SK-N-SH treated with all-trans-retinoic acid at 6 μM for 48 hours (cell line): ENCODE measurements around the gene PANX1.

Experiments used
- ATAC-seq: fragments of 200-7000 bp; cut with Tn5 transposase; 3 replicates; pipeline ENCODE4 v1.9.1; 2020; ENCODE audit warnings: mild to moderate bottlenecking, moderate library complexity
- ARNTL ChIP-seq: fragments of 450-650 bp; formaldehyde crosslinking; IDR thresholded peaks from 2 replicates; pipeline ENCODE4 v1.5.0; 2020; ENCODE audit warnings: low read depth, mild to moderate bottlenecking, moderate library complexity, borderline replicate concordance
- BACH2 ChIP-seq: fragments of 250-450 bp; sonication (Bioruptor Pico); IDR thresholded peaks from 2 replicates; pipeline ENCODE4 v1.9.0; 2021; ENCODE audit warnings: mild to moderate bottlenecking, borderline replicate concordance
- CSDC2 ChIP-seq: fragments of 250-450 bp; sonication (Bioruptor Pico); IDR thresholded peaks from 2 replicates; pipeline ENCODE4 v1.5.0; 2020; ENCODE audit warnings: mild to moderate bottlenecking, moderate library complexity
- ESRRG ChIP-seq: fragments of 250-450 bp; sonication (Bioruptor Pico); IDR thresholded peaks from 2 replicates; pipeline ENCODE4 v1.6.1; 2021; ENCODE audit warnings: mild to moderate bottlenecking
- GLIS3 ChIP-seq: fragments of 250-450 bp; sonication (Bioruptor Pico); IDR thresholded peaks from 2 replicates; pipeline ENCODE4 v1.5.0; 2020; ENCODE audit warnings: mild to moderate bottlenecking, moderate library complexity
- ISL1 ChIP-seq: fragments of 250-450 bp; sonication (Bioruptor Pico); IDR thresholded peaks from 2 replicates; pipeline ENCODE4 v2.1.2; 2022; ENCODE audit warnings: mild to moderate bottlenecking, moderate library complexity
- OSR1 ChIP-seq: fragments of 250-450 bp; sonication (Bioruptor Pico); IDR thresholded peaks from 2 replicates; pipeline ENCODE4 v1.8.0; 2022; ENCODE audit warnings: moderate library complexity, mild to moderate bottlenecking, inconsistent platforms
- RARB ChIP-seq: fragments of 250-450 bp; sonication (Bioruptor Pico); IDR thresholded peaks from 2 replicates; pipeline ENCODE4 v1.8.0; 2021; ENCODE audit warnings: mild to moderate bottlenecking, moderate library complexity
- TCF4 ChIP-seq: fragments of 250-450 bp; sonication (Bioruptor Pico); IDR thresholded peaks from 2 replicates; pipeline ENCODE4 v1.8.0; 2021; ENCODE audit warnings: mild to moderate bottlenecking, moderate library complexity, borderline replicate concordance
- ZC3H10 ChIP-seq: fragments of 250-450 bp; sonication (Bioruptor Pico); IDR thresholded peaks from 2 replicates; pipeline ENCODE4 v1.5.1; 2021; ENCODE audit warnings: mild to moderate bottlenecking, moderate library complexity
- ZFP3 ChIP-seq: fragments of 250-450 bp; sonication (Bioruptor Pico); IDR thresholded peaks from 2 replicates; pipeline ENCODE4 v1.5.0; 2020; ENCODE audit warnings: mild to moderate bottlenecking, moderate library complexity
- ZFP30 ChIP-seq: fragments of 450-650 bp; formaldehyde crosslinking; IDR thresholded peaks from 2 replicates; pipeline ENCODE4 v1.5.0; 2022; ENCODE audit warnings: mild to moderate bottlenecking, moderate library complexity
- ZNF70 ChIP-seq: fragments of 450-650 bp; formaldehyde crosslinking; IDR thresholded peaks from 2 replicates; pipeline ENCODE4 v1.5.0; 2020; ENCODE audit warnings: mild to moderate bottlenecking, moderate library complexity
- ZNF8 ChIP-seq: fragments of 450-650 bp; formaldehyde crosslinking; IDR thresholded peaks from 2 replicates; pipeline ENCODE4 v1.5.0; 2020; ENCODE audit warnings: mild to moderate bottlenecking, moderate library complexity
- TF ChIP-seq, protein P1 (sequence below): fragments of 250-450 bp; sonication (Bioruptor Pico); IDR thresholded peaks from 2 replicates; pipeline ENCODE4 v1.8.0; 2021; ENCODE audit warnings: low read depth, mild to moderate bottlenecking, moderate library complexity, borderline replicate concordance
- TF ChIP-seq, protein P2 (sequence below): fragments of 250-450 bp; sonication (Bioruptor Pico); IDR thresholded peaks from 2 replicates; pipeline ENCODE4 v1.5.1; 2020; ENCODE audit warnings: low read depth, mild to moderate bottlenecking, moderate library complexity
- TF ChIP-seq, protein P3 (sequence below): fragments of 250-450 bp; sonication (Bioruptor Pico); IDR thresholded peaks from 2 replicates; pipeline ENCODE4 v1.5.0; 2020; ENCODE audit warnings: mild to moderate bottlenecking, moderate library complexity
- TF ChIP-seq, protein P4 (sequence below): fragments of 250-450 bp; sonication (Bioruptor Pico); IDR thresholded peaks from 2 replicates; pipeline ENCODE4 v1.8.0; 2020; ENCODE audit warnings: mild to moderate bottlenecking, moderate library complexity, borderline replicate concordance

The PANX1 gene

DNA sequence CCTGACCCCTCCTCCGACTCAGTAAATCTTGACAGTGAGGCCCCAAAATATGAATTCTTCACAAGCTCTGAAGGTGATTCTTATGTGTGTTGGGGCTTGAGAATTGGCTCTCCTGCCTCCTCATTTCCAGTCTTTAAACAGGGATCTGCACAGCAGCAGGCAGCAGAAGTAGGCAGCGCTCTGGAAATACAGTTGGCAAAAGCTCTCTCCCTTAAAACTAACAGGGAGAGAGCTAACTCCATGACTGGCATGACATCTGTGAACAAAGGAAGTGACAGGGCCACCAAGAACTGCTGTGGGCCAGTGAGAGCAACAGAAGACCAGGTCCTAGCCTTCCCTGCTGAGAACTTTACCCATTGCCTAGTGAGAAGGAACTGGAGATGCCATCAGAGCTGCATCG, 70.1 kb downstream of the PANX1 start:
- no peak for ATAC-seq
- TF ChIP-seq TCF4: no peak

DNA sequence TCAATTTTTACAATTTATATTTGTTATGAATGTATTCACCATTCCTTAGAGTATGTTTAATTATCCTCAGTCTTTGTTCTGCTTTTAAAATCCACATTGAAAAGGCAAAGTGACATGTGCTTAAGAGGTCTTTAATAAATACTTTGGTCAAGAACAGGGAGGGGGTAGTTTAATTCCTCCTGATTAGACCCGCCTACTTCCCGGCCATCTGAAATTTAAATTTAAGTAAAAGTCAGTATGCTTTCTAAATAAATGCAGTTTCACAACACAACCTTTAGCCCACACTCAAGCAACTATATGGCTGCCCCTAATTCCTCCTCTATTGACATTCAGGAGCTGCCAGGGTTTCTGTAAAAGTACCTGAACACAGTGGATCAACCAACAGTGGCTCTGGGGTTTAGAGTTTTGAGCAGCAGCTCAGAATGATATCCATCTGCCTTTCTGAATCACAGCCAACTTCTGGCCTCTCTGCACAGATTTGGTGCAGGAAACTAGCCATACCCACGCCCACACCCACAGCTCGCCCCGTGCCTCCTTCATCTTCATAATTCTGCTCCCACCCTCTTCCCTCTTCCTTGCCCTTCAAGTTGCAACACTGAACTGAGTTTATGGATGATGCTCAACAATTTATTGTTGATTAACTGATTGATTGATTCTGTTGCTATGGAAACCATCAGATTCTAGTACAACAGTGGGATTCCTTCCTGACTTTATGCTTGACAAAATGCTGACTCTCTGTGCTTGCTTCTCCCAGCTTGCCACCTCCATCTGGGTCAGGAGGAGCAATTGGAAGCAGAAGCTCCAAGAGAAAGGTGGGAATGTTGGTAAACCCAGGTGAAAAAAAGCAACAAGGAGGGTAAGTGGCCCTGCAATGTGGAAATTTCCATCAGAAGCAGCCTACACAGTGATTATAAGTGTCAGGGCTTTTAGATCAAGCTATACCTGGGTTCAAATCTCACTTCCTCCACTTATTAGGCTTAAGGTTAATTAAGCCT, 70.8 kb downstream of the PANX1 start:
- no peak for TF ChIP-seq ARNTL

DNA sequence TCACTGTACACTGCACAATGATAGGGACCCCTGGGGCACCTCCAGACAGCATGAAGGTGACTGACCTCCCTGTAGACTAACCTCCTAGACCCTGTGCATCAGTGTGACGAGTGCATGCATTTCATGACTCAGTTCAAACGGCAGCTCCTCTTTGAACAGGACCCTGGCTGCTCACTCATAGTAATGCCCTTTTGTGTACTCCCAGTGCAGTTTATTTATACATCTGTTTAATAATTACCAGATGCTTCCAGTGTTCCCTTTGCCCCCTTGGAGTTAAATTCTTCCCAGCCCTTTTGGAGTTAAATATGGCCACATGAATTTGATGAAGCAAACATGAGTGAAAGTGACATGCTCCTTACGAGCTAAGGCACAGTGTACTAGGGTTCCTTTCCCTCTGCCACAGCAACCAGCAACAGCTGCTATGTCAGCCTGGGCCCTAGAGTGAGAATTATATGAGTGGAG, 72.4 kb downstream of the PANX1 start:
- ATAC-seq: peak; percentile 86

More for the DNA sequence above, 70.8 kb downstream of the PANX1 start:
- ATAC-seq: no peak

DNA sequence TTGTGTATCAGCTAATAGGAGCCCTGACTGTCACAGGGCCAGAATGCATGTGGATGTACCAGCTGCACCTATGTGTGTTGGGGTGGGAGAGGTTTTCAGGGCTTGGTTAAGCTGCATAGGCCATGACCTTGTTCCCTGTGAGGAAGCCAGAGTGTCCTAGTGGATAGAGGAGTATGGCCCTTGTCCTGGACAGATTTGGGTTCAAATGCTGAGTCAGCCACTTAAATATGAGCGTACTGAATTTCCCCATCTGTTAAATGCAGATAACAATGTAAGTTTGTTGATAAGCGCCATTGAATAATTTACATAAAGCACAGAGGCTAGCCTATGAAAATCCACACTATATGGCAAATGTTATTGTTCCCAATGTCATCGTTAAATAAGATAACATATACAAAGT, 74.4 kb downstream of the PANX1 start:
- ATAC-seq: no peak
- no peak for TF ChIP-seq ZNF70 (CRISPR knock-in tag)
- TF ChIP-seq, protein P1, sequence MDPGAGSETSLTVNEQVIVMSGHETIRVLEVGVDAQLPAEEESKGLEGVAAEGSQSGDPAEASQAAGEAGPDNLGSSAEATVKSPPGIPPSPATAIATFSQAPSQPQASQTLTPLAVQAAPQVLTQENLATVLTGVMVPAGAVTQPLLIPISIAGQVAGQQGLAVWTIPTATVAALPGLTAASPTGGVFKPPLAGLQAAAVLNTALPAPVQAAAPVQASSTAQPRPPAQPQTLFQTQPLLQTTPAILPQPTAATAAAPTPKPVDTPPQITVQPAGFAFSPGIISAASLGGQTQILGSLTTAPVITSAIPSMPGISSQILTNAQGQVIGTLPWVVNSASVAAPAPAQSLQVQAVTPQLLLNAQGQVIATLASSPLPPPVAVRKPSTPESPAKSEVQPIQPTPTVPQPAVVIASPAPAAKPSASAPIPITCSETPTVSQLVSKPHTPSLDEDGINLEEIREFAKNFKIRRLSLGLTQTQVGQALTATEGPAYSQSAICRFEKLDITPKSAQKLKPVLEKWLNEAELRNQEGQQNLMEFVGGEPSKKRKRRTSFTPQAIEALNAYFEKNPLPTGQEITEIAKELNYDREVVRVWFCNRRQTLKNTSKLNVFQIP (CRISPR knock-in tag): no peak
- TF ChIP-seq, protein P2, sequence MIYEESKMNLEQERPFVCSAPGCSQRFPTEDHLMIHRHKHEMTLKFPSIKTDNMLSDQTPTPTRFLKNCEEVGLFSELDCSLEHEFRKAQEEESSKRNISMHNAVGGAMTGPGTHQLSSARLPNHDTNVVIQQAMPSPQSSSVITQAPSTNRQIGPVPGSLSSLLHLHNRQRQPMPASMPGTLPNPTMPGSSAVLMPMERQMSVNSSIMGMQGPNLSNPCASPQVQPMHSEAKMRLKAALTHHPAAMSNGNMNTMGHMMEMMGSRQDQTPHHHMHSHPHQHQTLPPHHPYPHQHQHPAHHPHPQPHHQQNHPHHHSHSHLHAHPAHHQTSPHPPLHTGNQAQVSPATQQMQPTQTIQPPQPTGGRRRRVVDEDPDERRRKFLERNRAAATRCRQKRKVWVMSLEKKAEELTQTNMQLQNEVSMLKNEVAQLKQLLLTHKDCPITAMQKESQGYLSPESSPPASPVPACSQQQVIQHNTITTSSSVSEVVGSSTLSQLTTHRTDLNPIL (CRISPR knock-in tag): no peak
- no peak for TF ChIP-seq ZC3H10 (CRISPR knock-in tag)
- TF ChIP-seq ZFP30 (CRISPR knock-in tag): no peak
- no peak for TF ChIP-seq ZFP3 (CRISPR knock-in tag)

More for the DNA sequence above, 72.4 kb downstream of the PANX1 start:
- TF ChIP-seq, protein P3, sequence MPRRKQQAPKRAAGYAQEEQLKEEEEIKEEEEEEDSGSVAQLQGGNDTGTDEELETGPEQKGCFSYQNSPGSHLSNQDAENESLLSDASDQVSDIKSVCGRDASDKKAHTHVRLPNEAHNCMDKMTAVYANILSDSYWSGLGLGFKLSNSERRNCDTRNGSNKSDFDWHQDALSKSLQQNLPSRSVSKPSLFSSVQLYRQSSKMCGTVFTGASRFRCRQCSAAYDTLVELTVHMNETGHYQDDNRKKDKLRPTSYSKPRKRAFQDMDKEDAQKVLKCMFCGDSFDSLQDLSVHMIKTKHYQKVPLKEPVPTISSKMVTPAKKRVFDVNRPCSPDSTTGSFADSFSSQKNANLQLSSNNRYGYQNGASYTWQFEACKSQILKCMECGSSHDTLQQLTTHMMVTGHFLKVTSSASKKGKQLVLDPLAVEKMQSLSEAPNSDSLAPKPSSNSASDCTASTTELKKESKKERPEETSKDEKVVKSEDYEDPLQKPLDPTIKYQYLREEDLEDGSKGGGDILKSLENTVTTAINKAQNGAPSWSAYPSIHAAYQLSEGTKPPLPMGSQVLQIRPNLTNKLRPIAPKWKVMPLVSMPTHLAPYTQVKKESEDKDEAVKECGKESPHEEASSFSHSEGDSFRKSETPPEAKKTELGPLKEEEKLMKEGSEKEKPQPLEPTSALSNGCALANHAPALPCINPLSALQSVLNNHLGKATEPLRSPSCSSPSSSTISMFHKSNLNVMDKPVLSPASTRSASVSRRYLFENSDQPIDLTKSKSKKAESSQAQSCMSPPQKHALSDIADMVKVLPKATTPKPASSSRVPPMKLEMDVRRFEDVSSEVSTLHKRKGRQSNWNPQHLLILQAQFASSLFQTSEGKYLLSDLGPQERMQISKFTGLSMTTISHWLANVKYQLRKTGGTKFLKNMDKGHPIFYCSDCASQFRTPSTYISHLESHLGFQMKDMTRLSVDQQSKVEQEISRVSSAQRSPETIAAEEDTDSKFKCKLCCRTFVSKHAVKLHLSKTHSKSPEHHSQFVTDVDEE (CRISPR knock-in tag): no peak
- TF ChIP-seq ZFP3 (CRISPR knock-in tag) (no peak), OSR1 (CRISPR knock-in tag) (no peak), ZFP30 (CRISPR knock-in tag) (no peak), CSDC2 (CRISPR knock-in tag) (no peak), ISL1 (CRISPR knock-in tag) (no peak), BACH2 (no peak), ZNF70 (CRISPR knock-in tag) (no peak), GLIS3 (CRISPR knock-in tag) (no peak), RARB (no peak), ZNF8 (CRISPR knock-in tag) (no peak), ARNTL (no peak), ESRRG (no peak)
- TF ChIP-seq, protein P4, sequence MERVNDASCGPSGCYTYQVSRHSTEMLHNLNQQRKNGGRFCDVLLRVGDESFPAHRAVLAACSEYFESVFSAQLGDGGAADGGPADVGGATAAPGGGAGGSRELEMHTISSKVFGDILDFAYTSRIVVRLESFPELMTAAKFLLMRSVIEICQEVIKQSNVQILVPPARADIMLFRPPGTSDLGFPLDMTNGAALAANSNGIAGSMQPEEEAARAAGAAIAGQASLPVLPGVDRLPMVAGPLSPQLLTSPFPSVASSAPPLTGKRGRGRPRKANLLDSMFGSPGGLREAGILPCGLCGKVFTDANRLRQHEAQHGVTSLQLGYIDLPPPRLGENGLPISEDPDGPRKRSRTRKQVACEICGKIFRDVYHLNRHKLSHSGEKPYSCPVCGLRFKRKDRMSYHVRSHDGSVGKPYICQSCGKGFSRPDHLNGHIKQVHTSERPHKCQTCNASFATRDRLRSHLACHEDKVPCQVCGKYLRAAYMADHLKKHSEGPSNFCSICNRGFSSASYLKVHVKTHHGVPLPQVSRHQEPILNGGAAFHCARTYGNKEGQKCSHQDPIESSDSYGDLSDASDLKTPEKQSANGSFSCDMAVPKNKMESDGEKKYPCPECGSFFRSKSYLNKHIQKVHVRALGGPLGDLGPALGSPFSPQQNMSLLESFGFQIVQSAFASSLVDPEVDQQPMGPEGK (CRISPR knock-in tag): no peak
- TF ChIP-seq, protein P2 (CRISPR knock-in tag): no peak
- TF ChIP-seq, protein P1 (CRISPR knock-in tag): no peak
